GM18511 (cell line): ENCODE measurements around the gene CELF2.
A peak's percentile ranks its signal among the peaks of the same experiment; 100 is the strongest.

Experiments used
- ATAC-seq: cut with Tn5 transposase; IDR thresholded peaks from one replicate; pipeline ENCODE4 v1.9.1; 2021; ENCODE audit warnings: mild to moderate bottlenecking, moderate library complexity; ENCODE audit not compliant: unreplicated experiment

Gene CELF2

DNA sequence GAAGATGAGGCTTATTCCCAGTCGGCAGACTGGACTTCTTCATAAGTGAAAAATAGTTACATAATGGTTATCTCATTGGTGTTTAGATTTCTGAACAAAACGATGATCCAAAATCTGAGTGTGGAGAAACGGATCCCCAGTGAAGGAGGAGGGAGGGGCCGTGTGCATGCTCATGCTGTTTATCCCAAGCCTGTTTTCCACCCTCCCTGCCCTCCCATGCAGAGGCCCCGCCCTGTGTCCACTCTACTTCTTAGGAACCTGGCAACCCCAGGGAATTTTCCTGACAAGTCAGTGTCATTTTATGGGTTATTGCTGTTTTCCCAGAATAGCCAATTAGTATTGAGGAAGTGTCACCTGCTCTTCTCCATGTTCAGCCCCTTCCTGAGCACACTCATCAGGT is 174.0 kb downstream of the CELF2 start:
- no peak for ATAC-seq

DNA sequence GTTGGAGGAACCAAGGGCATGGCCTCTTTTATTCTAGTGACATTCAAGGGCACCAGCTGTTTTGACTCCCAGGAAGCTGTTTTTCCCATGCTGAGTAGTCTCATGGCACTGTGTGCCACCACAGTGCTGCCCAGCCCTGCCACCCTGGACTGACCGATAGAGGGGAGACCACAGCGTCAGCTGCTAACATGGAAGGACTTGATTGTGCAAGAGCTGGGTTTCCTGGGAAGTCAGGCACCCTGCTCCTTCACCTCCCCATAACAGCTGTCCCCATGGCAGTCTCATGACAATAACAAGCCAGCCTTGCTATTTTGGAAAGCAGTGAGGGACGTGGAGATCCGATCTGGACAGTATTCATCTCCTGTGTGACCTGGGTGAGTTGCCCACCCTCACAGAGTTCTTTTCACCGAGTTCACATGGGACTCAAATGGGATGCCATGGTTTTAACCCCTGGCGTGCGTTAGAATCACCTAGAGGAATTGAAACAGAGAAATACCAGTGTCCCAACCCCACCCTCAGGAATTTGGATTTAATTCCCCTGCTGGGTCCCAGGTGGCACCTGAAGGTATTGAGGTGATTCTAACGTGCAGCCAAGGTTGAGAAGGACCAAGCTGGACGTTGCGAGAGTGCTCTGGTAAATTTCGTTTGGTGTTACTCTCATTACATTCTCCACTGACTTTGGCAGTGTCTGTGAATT is 174.8 kb downstream of the CELF2 start:
- ATAC-seq: no peak

DNA sequence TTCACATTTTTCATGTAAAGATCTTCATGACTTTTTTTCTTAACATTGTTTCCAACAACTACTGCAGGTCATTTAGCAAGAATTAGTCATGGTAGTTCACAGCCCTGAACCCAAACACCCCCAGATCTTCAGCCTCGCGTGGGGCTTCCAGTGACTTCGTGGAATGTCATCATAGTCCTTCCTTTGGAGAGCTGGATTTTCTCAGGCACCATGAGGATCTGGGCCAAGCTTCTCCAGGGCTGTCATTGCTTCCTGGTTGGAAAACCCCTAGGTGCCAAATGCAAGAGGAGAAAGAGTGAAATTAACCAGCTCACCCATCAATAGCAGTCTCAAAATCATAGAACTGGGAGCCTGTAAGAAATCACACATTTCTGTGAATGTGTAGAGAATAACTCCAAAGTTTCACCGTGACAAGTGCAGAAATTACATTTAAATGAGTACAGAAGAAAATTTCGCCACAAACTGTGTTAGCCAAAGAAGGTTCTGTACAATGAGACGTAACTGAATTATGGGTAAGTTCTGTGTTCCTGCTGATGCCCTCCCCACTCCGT is 175.4 kb downstream of the CELF2 start:
- no peak for ATAC-seq

DNA sequence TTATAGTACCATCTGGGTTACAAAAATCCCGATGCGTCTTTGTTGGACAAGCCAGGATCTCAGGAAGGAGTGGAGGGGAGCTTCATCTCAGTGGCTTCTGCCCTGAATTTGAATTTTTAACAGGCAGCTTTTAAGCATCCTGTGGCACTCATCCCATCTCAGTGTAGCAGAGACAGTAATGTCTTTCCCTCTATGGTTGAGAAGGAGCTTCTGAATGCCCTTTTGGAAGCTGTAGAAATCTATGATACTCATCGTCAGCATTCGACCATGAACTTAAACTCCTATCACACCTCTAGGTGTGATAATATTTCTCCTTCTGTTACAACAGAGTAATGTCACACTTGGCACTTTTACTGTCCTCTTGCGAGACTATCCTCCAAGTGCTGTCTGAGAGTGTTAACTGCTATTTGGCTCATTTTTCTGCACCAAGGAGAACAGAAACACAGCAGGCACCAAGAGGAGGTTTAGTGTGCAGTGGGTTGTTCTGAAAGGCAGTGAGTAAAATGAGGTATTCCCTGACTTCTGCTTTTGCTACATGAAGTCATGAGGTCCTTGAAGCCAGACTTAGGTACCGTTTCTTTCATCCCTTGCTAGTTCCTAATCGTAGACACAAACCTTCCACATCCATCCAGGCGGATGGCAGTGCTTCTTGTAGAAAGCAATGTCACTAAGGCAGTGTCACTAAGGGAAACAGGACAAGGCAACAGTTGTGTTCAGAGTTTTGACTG is 177.4 kb downstream of the CELF2 start:
- peak; percentile 26 for ATAC-seq

DNA sequence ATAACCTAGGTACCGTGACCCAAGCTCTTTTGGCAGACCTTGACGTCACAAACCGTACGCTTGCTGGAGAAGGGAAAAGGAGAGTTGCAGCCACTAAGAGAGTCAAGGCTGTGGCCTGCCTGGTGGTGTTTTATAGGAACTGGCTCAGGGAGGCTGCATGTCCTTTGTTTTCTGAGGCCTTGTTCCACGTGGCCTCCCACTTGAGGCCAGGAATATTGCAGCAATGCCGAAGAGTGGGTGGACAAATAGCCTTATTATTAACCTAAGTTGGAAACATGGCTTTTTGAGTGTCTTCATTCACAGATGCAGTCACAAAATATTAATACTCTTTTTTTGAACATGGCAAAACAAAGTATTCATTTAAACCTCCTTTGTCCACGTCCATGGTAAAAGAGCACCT is 178.0 kb downstream of the CELF2 start:
- no peak for ATAC-seq

DNA sequence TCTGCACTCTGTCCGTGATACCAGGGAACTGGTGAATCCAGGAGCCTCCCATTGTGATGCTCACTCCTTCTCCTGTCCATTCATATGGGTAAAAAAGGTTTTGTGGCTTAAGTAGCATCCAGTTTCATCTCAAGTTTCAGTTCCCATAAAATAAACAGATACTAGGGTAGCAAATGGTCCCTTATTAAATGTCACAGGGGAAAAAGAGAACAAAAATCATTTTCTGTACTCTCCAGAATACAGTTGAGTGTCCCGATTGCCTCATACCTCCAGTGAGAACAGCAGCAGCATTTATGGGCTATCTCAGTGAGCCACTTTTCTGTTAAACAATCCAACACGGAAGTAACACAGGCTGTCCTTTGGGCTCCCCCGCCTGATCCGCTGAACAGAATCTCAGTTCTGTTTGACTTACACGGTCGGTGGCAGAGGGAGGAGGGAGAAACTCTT is 179.6 kb downstream of the CELF2 start:
- peak; percentile 75 for ATAC-seq

DNA sequence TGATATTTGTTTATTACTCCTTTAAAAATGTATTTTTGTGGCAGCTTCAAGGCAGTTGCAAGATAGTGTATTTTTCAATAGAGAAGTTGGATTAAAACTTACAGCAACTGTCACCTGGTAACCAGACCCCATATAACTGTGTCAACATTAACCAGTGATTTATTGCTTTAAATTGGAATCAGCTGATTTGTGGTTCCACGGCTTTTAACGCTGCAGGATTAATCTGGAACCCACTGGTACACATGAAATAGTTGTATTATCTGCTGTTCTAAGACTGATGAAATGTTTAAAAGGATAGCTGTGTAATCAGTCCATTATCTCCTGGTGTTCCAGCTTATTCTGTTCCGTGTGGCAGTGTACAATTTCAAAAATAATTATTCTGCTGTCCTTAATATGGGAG is 180.2 kb downstream of the CELF2 start:
- no peak for ATAC-seq

DNA sequence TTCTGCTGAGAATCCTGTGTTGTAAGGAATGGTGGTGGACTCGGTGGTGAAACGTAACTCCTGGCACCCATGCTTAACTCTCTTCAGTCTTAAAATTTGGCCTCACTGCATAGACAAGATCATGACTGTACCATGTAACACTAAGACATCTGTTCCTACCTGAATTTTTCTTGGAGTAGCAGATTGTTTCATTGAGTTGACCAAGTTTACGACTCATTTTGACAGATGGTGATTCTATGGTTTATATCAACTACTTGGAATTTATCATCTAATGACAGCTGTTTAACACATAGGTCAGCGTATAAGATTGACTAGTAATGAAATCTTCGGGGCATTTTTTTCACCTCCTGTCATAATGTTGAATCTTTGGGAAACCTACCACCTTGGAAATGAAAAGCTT is 184.2 kb downstream of the CELF2 start:
- no peak for ATAC-seq

DNA sequence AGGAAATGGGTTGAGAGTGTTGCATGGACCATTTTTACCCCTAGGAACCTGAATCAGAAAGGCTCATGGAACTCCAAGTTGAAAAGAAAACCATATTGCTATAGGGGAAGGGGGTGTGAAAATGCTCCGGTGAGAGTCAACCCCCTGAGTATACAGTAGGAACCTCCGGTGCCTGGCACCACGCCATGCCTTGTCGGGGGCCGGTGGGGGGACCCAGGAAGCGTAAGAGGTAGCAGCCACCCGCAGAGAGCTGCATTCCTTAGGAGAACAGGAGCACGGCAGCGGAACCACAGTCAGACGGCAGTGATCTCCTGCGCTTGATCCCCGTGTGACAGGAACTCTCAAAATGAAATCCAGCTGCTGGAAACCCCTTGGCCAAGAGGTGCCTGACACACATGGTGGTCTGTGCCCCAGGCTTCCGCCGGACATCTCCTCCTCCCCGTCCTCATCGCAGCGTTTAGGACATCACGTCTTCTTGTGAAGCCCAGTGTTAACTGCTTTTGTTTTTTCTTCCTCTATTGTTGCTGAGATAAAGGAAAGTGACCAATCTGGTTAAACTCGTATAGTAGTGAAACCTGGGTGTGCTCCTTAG is 186.8 kb downstream of the CELF2 start:
- no peak for ATAC-seq

DNA sequence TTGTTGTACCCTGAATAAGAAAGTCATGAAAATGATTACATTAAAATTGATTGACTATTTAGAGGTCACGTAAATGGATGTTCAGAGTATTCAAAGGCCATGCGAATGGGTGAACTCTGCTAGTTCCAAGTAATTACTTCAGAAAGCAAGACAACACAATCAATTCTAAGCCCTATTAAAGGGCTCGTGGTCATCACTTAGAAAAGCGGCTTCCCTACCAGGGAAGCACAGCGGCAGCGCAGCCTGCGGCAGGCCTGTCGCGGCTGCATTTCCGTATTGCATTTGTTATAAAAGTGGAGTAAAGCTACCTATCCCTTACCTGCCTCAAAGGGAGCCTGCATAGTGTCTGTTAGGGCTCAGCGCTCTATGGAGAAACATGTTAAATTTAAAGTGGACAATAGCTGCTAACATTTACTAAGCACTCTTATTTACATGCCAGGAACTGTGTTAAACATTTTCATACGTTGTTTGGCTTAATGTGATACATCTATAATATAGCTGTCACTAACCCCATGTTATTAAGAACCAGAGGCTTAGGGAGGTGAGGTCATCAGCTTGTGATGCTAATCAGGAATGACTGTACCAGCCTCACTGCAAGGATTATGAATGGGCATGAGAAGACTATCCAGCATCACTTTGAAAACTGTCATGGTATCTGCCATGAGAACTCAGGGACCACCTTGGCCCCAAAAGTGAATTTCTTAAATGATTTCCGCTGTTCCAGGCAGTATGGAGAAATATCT is 187.5 kb downstream of the CELF2 start:
- ATAC-seq: no peak

DNA sequence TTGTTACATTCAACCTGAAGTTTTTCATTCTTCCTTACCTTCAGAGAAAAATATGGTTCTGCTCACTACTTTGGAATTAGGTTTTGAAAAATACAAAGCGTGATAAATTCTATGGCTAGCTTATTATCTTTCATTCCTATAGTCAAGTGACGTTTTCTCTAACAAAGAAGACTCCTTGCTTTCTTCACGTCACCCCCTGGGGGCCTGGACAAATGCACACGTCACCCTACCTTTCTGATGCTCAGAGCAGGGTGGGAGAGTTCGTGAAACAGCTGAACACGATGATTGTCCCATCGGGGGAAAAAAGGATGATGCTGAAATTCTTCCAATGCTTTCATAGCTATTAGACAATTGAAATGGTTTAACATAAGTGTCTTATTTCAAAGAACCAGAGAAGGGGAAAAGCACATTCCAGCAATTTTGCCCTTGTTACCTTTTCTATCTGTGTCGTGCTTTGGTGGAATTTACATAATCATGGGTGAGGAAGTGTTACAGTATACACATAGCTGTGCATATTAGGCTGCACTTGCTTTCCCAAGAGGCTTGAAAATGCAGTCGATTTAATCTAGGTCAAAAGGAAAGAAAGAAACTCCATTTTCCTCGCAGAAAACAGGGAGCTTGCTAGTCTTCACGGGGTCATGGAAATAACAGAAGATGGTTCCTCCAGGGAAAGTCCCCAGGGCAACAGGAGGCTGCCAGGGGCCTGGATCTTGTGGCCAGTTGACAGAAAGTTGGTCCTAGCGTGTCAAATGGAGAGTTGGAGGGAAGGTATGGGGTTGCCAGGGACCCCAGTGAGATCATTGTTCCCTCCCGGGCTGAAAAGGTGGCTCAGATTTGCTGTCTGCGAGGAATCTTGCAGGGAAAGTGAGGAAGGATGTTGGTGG is 189.2 kb downstream of the CELF2 start:
- ATAC-seq: no peak

DNA sequence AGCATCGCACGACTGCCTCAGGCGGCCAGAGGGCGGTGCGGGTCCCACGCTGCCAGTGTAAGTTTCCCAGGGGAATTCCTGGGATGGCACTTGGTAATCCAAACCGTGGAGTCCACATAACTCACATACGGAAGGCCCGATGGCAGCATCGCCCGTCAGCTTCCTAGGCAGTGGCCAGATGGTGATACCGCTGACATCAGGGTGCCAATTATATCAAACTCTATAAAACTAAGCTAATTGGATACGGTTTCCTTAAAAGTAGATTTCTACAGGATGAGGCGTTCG is 189.8 kb downstream of the CELF2 start:
- ATAC-seq: no peak

DNA sequence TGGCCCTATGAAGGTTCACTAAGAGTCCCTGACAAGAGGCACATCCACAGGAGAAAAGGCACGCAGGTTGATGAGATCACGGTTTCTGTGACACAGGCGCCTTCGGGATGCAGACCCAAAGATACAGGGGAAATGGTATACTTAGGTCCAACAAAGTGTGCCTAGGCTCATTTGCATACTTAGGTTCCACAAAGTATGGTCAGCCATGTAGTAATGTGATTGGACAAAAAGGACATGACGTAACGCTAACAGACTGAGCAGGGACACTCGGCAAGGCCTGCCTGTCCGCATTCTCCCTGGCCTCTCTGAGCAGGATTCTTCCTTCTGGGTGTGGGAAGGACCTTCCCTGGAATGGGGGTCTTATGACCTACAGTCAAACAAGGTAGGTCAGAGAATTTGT is 190.6 kb downstream of the CELF2 start:
- ATAC-seq: no peak

DNA sequence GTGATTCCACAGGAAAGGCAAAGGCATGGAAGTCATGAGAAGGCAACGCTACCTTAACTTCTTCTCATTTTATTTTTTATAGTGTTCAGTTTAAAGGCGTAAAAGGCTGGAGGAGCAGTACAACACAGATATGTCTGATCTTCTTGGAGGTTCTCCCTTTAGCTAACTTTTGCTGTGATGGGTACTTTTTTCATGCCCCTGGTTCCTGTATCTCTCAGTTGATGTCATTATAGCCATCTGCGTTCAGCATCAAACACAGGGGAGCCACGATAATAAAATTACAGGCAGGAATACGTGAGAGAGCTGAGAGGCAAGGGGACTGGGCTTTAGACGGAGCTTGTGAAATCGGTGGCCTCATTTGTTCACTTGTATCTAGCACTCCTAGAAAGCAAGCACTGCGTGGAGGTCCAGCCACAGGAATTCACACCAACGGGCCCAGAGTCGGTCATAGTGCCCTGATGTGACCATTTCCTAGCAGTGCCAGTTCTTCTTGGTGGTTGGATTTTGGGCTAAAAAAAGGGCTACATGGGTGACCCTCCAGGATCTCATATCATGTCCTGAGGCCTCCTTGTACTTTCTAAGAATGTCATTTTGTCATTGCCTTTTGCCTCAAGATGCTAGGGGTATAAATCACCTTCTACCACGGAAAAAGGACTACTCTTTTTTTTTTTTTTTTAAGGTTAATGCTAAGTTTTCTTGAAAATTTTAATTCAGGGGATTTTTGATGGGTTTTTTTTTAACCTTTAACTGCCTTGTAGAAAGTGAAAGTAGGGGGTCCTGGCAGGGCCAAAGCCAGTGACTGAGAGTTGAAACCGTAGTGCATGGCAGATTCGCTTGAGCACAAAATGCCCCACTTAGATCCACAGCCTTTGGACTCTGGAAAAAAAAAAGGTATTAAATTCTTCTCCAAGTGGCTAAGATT is 191.5 kb downstream of the CELF2 start:
- peak; percentile 74 for ATAC-seq

DNA sequence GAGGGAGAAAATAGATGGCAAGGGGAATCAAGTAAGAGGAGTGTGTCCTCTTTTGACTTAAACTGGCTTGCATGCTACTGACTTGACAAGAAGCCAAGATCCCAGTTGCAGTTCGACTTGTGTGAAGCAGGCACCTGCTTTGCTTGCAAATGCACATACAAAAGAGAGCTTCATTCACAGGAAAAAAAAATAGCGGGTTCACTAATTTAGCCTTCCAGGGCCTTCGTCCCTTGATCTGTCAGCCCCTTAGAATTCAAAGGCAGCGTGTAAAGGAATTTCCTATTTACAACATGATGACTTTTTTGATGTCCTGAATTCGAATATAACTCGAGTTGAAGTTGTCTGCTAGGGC is 192.1 kb downstream of the CELF2 start:
- ATAC-seq: peak; percentile 50

DNA sequence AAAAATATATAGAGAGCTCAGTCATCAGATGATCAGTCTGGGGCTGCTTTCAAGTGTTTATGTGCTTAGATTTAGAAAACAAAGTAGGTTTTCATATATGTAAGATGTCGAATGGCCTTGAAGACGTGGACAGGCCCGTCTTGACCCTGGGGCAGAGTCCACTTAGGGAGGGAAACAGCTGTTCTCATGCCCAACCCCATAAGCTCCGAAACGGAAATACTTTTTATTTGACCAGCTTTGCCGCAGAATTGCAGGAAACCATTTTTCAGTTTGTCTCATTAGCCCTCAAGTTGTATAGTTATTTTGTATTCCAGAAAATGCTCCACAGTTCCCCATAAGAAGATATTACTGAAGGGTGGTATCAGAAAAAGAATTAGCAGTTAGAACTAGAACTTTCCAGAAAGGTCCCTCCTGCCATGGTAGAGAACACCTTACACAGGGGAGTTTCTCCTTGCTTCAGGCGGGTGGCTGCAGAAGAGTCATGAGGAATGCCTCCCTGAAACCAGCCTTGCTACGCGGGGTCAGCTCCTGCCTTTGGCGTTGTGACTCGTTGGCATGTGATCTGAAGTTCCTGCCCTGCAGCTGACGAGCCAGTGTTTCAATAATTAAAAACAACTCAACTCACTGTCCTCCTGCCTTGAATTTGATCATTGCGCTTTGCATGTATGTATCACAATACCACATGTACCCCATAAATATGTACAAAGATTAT is 192.7 kb downstream of the CELF2 start:
- ATAC-seq: no peak

DNA sequence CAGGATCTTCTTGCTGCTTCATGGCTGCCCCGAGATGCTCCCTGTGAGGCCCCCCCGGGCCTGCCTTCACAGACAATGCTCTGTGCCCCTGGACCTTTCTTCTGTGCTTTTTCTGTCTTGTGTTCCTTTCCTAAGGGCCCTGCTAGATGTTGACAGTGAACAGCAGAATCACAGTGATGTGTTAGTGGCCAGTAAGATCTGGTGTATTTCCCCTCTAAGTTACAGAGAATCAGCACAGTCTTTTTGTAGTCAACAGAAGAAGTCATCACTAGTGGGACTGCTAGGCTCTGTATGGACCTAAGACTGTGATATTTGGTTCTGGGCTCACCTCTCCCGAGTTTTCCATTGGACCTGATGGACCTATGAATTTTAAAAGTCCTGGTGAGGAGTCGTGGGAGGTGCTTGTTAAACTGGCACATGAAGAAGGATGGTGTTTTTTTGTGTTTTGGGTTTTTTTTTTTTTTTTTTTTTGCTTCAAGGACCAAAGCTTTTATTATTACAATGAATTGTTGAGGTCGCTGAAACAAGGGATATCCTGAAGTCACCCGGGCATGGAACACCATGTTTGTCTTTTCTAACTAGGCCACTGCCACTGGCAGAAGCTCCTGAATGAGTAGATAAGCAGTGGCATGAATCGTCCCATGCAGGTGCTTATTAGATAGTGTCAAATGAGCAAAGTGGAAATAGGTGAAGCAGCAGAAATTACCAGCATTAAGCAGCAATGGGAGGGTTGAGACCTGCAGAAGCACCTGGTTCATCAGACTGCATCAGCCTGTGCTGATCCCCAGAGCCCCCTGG is 194.8 kb downstream of the CELF2 start:
- no peak for ATAC-seq

DNA sequence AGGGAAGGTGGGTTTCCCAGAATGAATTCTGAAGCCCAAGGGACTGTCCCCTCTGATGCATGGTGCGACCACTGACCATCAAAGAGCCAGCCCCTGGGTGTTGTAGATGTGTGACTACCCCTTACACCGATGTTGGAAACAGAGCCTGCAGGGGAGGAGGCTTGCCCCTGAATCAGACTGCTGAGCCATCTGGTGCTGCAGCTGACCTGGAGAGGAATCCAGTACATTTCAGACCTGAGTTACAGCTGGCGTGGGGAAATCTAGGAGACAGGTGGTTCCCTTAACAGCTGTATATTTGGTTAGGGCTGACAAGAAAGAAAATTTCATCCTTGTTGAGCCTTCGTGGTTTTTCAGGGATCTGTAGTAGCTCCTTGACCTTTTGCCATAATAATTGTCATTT is 195.5 kb downstream of the CELF2 start:
- no peak for ATAC-seq
